Endothelial cell of umbilical vein (primary cell): ENCODE measurements around the gene DNAJA4. TPM values are rescaled to one million over a fixed set of nuclear protein-coding genes. Genes with fewer than 3 reads are reported as not detected.

Experiments
- BruUV-seq: library from RNA; stranded (reverse); fragments of 400-500 nt; replicated peaks from 2 replicates; lab custom pipeline; 2021; lab: Mats Ljungman, UMichigan
- CTCF ChIA-PET: fragments of 300-600, 350-600 bp; sonication (Branson Sonifier 250); formaldehyde crosslinking; loops from one replicate; lab custom pipeline; 2021; ENCODE audit warnings: antibody characterized with exemption, inconsistent platforms; lab: Charles Lee
- POLR2A ChIA-PET: fragments of 300-600, 350-600 bp; sonication (Branson Sonifier 250); formaldehyde crosslinking; loops from one replicate; lab custom pipeline; 2021; ENCODE audit warnings: antibody characterized with exemption, inconsistent platforms; lab: Charles Lee
- DNase-seq: peaks from one replicate; pipeline ENCODE4 v3.0.0-alpha.2; 2011; ENCODE audit warnings: low read depth, low spot score
- FAIRE-seq: peaks from 2 replicates; lab custom pipeline; 2011; peaks lifted over from hg19 to GRCh38; lab: Jason Lieb, UNC
- H2AFZ ChIP-seq: 2 replicates; pipeline ENCODE4 v1.6.0; 2012; ENCODE audit warnings: low read depth, low read length, control low read depth, inconsistent platforms
- H3K27ac ChIP-seq: 2 replicates; pipeline ENCODE4 v1.5.1; 2011; ENCODE audit warnings: low read depth, mild to moderate bottlenecking, control low read depth, low read length, moderate library complexity; ENCODE audit not compliant: insufficient read depth
- H3K27me3 ChIP-seq, 2 experiments: 2 replicates each; pipeline versions ENCODE4 v1.6.0 to v1.6.1; 2011; ENCODE audit warnings: low read length in 2 of 2, mixed read lengths in 1 of 2; ENCODE audit not compliant: control insufficient read depth in 2 of 2, insufficient read depth in 2 of 2
- H3K36me3 ChIP-seq, 2 experiments: 2 replicates in 1 of 2; 3 replicates in 1 of 2; pipeline ENCODE4 v1.5.1; 2011; ENCODE audit warnings: low read length in 2 of 2, mild to moderate bottlenecking in 1 of 2, moderate library complexity in 1 of 2; ENCODE audit not compliant: control insufficient read depth in 2 of 2, insufficient read depth in 2 of 2; ENCODE audit errors: extremely low read depth in 1 of 2
- H3K4me1 ChIP-seq: 3 replicates; pipeline ENCODE4 v1.5.1; 2011; ENCODE audit warnings: mild to moderate bottlenecking, low read length; ENCODE audit not compliant: control insufficient read depth, insufficient read depth; ENCODE audit errors: extremely low read depth
- H3K4me2 ChIP-seq: 2 replicates; pipeline ENCODE4 v1.6.1; 2011; ENCODE audit warnings: low read length, control low read depth, mixed read lengths; ENCODE audit not compliant: insufficient read depth
- H3K4me3 ChIP-seq, 3 experiments: fragments of 200-600 bp in 1 of 3; sonication (generic), shearing (Covaris generic) in 1 of 3; replicated peaks in 1 of 3; 2 replicates each; pipeline ENCODE4 v1.5.1; 2011 to 2016; ENCODE audit warnings: control low read depth in 3 of 3, low read length in 3 of 3, mild to moderate bottlenecking in 2 of 3, inconsistent platforms in 1 of 3, low read depth in 1 of 3, moderate library complexity in 1 of 3; ENCODE audit not compliant: insufficient read depth in 1 of 3
- H3K79me2 ChIP-seq: 2 replicates; pipeline ENCODE4 v1.6.0; 2012; ENCODE audit warnings: low read length, inconsistent platforms; ENCODE audit not compliant: control insufficient read depth, insufficient read depth
- H3K9ac ChIP-seq: replicated peaks from 2 replicates; pipeline ENCODE3; 2011; ENCODE audit warnings: low read length, control low read depth; ENCODE audit not compliant: insufficient read depth; ENCODE audit errors: extremely low read depth
- H3K9me1 ChIP-seq: replicated peaks from 3 replicates; pipeline ENCODE4 v1.6.0; 2011; ENCODE audit warnings: mild to moderate bottlenecking, low read length; ENCODE audit not compliant: control insufficient read depth, insufficient read depth; ENCODE audit errors: extremely low read depth
- H3K9me3 ChIP-seq: replicated peaks from 2 replicates; pipeline ENCODE4 v1.5.1; 2012; ENCODE audit warnings: low read length, inconsistent platforms; ENCODE audit not compliant: control insufficient read depth, insufficient read depth
- H4K20me1 ChIP-seq: replicated peaks from 2 replicates; pipeline ENCODE3; 2011; ENCODE audit warnings: mild to moderate bottlenecking, low read length; ENCODE audit not compliant: control insufficient read depth, insufficient read depth; ENCODE audit errors: extremely low read depth
- CTCF ChIP-seq, 2 donors: IDR thresholded peaks; 1 replicate in 1 of 2; 2 replicates in 1 of 2; pipeline ENCODE4 v1.5.1; 2011; ENCODE audit warnings: low read length in 2 of 2, mild to moderate bottlenecking in 2 of 2, moderate library complexity in 2 of 2, control low read depth in 1 of 2, inconsistent platforms in 1 of 2, low read depth in 1 of 2; ENCODE audit not compliant: insufficient read depth in 1 of 2; ENCODE audit errors: extremely low read depth in 1 of 2
- EZH2 ChIP-seq: IDR thresholded peaks from 2 replicates; pipeline ENCODE4 v1.6.1; 2012; ENCODE audit warnings: borderline replicate concordance, low read depth, mild to moderate bottlenecking, moderate library complexity, low read length, inconsistent platforms; ENCODE audit not compliant: severe bottlenecking
- FOS ChIP-seq: IDR thresholded peaks from 2 replicates; pipeline ENCODE4 v1.6.1; 2011; ENCODE audit warnings: mild to moderate bottlenecking, low read length, moderate library complexity, borderline replicate concordance; ENCODE audit not compliant: insufficient read depth
- GATA2 ChIP-seq: IDR thresholded peaks from 2 replicates; pipeline ENCODE4 v1.7.0; 2011; ENCODE audit warnings: low read depth, mild to moderate bottlenecking, moderate library complexity, mixed read lengths, low read length; ENCODE audit not compliant: insufficient read length, insufficient read depth
- JUN ChIP-seq: IDR thresholded peaks from 2 replicates; pipeline ENCODE4 v1.6.1; 2011; ENCODE audit warnings: borderline replicate concordance, low read depth; ENCODE audit not compliant: insufficient read length, insufficient read depth
- MAX ChIP-seq: IDR thresholded peaks from 2 replicates; pipeline ENCODE4 v1.6.1; 2011; ENCODE audit not compliant: insufficient read depth, insufficient read length
- MYC ChIP-seq: IDR thresholded peaks from one replicate; pipeline ENCODE4 v1.6.1; 2011; ENCODE audit warnings: mild to moderate bottlenecking, low read depth, low read length
- POLR2A ChIP-seq: IDR thresholded peaks from 2 replicates; pipeline ENCODE4 v1.6.1; 2012; ENCODE audit warnings: low read depth, mild to moderate bottlenecking, control low read depth, low read length
- POLR2AphosphoS5 ChIP-seq: IDR thresholded peaks from 2 replicates; pipeline ENCODE4 v1.6.1; 2012; ENCODE audit warnings: low read depth, mild to moderate bottlenecking, control low read depth, low read length, moderate library complexity; ENCODE audit not compliant: insufficient read depth
- dilution Hi-C: fragments of 300-500 bp; cut with MboI; formaldehyde crosslinking; loops from one replicate; pipeline ENCODE4 v1.15.0; 2019; ENCODE audit warnings: low sequenced_read_pairs; ENCODE audit not compliant: extremely low pct_ligation_motif_present
- intact Hi-C: fragments of 100-400 bp; cut with micrococcal nuclease; formaldehyde crosslinking; loops from one replicate; pipeline ENCODE4 v1.10.0; 2022
- polyA plus RNA-seq, 4 experiments: library from polyadenylated mRNA; depleted of rRNA in 3 of 4; stranded (reverse) in 3 of 4; unstranded in 1 of 4; fragments of >200 nt; gene quantifications; 2 replicates each; pipeline versions ENCODE4 v1.2.1 to v1.2.3, GENCODE V29; 2011 to 2012; ENCODE audit warnings: missing spikeins in 1 of 4
- total RNA-seq: library from RNA; stranded (reverse); gene quantifications from 2 replicates; pipeline ENCODE4 v1.2.3, GENCODE V29; 2021

Gene DNAJA4
- total and polyA plus RNA-seq, 2 donors (not counting 3 experiments of a cell fraction or from before 2014, with no cell fraction given) = 17.3 to 21.3 TPM

- intact Hi-C loops (no loop called here), dilution Hi-C loops (no loop called here)
- no peak for DNase-seq
- H3K27ac ChIP-seq = no peak overlapping the region
- FAIRE-seq = no peak
- H2AFZ ChIP-seq = no peak overlapping the region
- no peaks in the 10 kb centered on the region for H3K4me1 ChIP-seq
- ChIA-PET CTCF (no interaction called here), POLR2A (no interaction called here)
- no peaks in the 10 kb centered on the region for H3K9me3 ChIP-seq
- no peak for TF ChIP-seq FOS
- TF ChIP-seq EZH2 = no peak
- TF ChIP-seq POLR2AphosphoS5 = no peak
- TF ChIP-seq MYC = no peak
- no peak for TF ChIP-seq JUN
- no peak overlapping the region for H3K9ac ChIP-seq
- H3K9me1 ChIP-seq = no peaks in the 10 kb centered on the region
- BruUV-seq = no TSS peak
- no peaks in the 10 kb centered on the region for H4K20me1 ChIP-seq
- no peaks in the 10 kb centered on the region for H3K79me2 ChIP-seq
- H3K4me2 ChIP-seq = no peak overlapping the region
- peaks cover 0 to 19% of the 10 kb centered on the region in 2 experiments for H3K36me3 ChIP-seq
- no peak overlapping the region for H3K4me3 ChIP-seq
- H3K27me3 ChIP-seq = no peaks in the 10 kb centered on the region
Measured at GRCh38 chr15:78290222-78290621, 25.9 kb downstream of the DNAJA4 start.

- dilution Hi-C loops = no loop called here
Measured at GRCh38 chr15:78291052-78291451, 26.7 kb downstream of the DNAJA4 start.

More at GRCh38 chr15:78291052-78291451, 26.7 kb downstream of the DNAJA4 start:
- H3K9me1 ChIP-seq = no peaks in the 10 kb centered on the region
- no peak overlapping the region for H3K4me3 ChIP-seq
- FAIRE-seq (no peak), DNase-seq (no peak)
- ChIA-PET CTCF (no interaction called here), POLR2A (no interaction called here)
- H3K4me2 ChIP-seq = no peak overlapping the region
- peaks cover 0 to 19% of the 10 kb centered on the region in 2 experiments for H3K36me3 ChIP-seq
- no peaks in the 10 kb centered on the region for H3K9me3 ChIP-seq
- H3K9ac ChIP-seq = no peak overlapping the region
- intact Hi-C loops = no loop called here
- TF ChIP-seq MAX (no peak), JUN (no peak), FOS (no peak), GATA2 (no peak), CTCF (IDR thresholded peaks at IDR 0.05; ENCODE audit: extremely low read depth in 1 of 2, insufficient read depth in 1 of 2, low read depth in 1 of 2, low read length in 2 of 2) (no peak), POLR2A (no peak), POLR2AphosphoS5 (no peak), MYC (no peak), EZH2 (no peak)
- no TSS peak for BruUV-seq
- H3K27ac ChIP-seq = no peak overlapping the region
- H3K4me1 ChIP-seq = no peaks in the 10 kb centered on the region
- no peak overlapping the region for H2AFZ ChIP-seq
- H3K27me3 ChIP-seq = no peaks in the 10 kb centered on the region
- H3K79me2 ChIP-seq = no peaks in the 10 kb centered on the region
- H4K20me1 ChIP-seq = no peaks in the 10 kb centered on the region
